Smooth muscle cell (in vitro differentiated cells): ENCODE data around the gene RNU6-8. TPM values are rescaled to one million over a fixed set of nuclear protein-coding genes. Genes with fewer than 3 reads are reported as not detected.

Source experiments
- DNase-seq: peaks from one replicate; lab custom pipeline; 2025; ENCODE audit not compliant: unreplicated experiment; lab: John Stamatoyannopoulos, UW
- H2AFZ ChIP-seq: fragments of 200-600 bp; sonication (generic); 2 replicates; pipeline ENCODE4 v1.6.0; 2016; ENCODE audit warnings: antibody characterized with exemption, low read depth, mild to moderate bottlenecking
- H3F3A ChIP-seq: fragments of 200-600 bp; sonication (generic); 2 replicates; pipeline ENCODE4 v1.6.0; 2017; ENCODE audit warnings: antibody characterized with exemption, low read depth
- H3K27ac ChIP-seq: fragments of 200-600 bp; sonication (generic); 2 replicates; pipeline ENCODE4 v1.5.1; 2016; ENCODE audit warnings: low read depth, mild to moderate bottlenecking
- H3K27me3 ChIP-seq: fragments of 200-600 bp; sonication (generic); 2 replicates; pipeline ENCODE4 v1.6.1; 2016; ENCODE audit warnings: low read depth, mild to moderate bottlenecking
- H3K36me3 ChIP-seq: fragments of 200-600 bp; sonication (generic); 2 replicates; pipeline ENCODE4 v1.5.1; 2016; ENCODE audit warnings: low read depth
- H3K4me1 ChIP-seq: fragments of 200-600 bp; sonication (generic); 2 replicates; pipeline ENCODE4 v1.5.1; 2016; ENCODE audit warnings: low read depth
- H3K4me2 ChIP-seq: fragments of 200-600 bp; sonication (generic); 2 replicates; pipeline ENCODE4 v1.6.0; 2016; ENCODE audit warnings: mild to moderate bottlenecking
- H3K4me3 ChIP-seq: fragments of 200-600 bp; sonication (generic); 2 replicates; pipeline ENCODE4 v1.5.1; 2016; ENCODE audit warnings: mild to moderate bottlenecking
- H3K79me2 ChIP-seq: fragments of 200-600 bp; sonication (generic); 2 replicates; pipeline ENCODE4 v1.6.0; 2016; ENCODE audit warnings: low read depth, mild to moderate bottlenecking
- H3K9ac ChIP-seq: fragments of 200-600 bp; sonication (generic); 2 replicates; pipeline ENCODE4 v1.6.0; 2016; ENCODE audit warnings: low read depth
- H3K9me3 ChIP-seq: fragments of 200-600 bp; sonication (generic); replicated peaks from 2 replicates; pipeline ENCODE4 v1.5.1; 2016; ENCODE audit warnings: low read depth
- H4K20me1 ChIP-seq: fragments of 200-600 bp; sonication (generic); 2 replicates; pipeline ENCODE4 v1.6.0; 2016; ENCODE audit warnings: low read depth
- WGBS: methylation state at CpG from one replicate; pipeline ENCODE4 v1.1.7; 2016; ENCODE audit warnings: low lambda C conversion rate; 5-methylcytosine and 5-hydroxymethylcytosine counted together
- polyA plus RNA-seq: library from polyadenylated mRNA; unstranded; fragments of >200 nt; fragmentation: Nextera tagmentation; extraction: Ambion mirVana; gene quantifications from 2 replicates; pipeline ENCODE4 v1.2.1, GENCODE V29; 2016
- total RNA-seq: library from RNA; depleted of rRNA; stranded (reverse); fragments of >200 nt; gene quantifications from 2 replicates; pipeline ENCODE4 v1.2.3, GENCODE V29; 2014
- TF ChIP-seq, protein P1 (sequence below): fragments of 200-600 bp; sonication (generic); IDR thresholded peaks from 2 replicates; pipeline ENCODE4 v1.5.1; 2017; ENCODE audit warnings: borderline replicate concordance, mild to moderate bottlenecking, antibody characterized with exemption; ENCODE audit not compliant: insufficient read depth, poor library complexity, severe bottlenecking

The RNU6-8 gene
- total and polyA plus RNA-seq, 2 experiments from 2014 or later = not detected

DNA sequence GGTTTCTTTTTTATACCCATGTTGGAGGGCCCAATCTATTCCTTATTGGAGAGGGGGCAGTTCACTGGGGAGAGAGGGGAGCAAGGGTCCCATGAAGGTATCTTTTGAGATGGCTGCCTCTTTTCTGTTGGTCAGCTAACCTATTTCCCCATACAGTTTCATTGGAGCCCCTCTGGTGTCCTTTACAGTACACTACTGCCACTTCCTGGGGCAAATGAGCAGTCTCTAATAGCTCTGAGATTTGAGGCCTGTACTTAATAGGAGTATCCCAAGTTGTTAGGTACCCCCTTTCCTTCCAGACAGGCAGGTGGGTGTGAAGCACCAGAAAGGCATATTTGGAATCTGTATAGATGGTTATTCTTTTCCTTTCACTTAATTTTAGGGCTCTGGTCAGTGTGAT is 41.3 kb upstream of the RNU6-8 start:
- H4K20me1 ChIP-seq = no peaks in the 10 kb centered on the region
- no peak overlapping the region for H3K9ac ChIP-seq
- no peaks in the 10 kb centered on the region for H3K9me3 ChIP-seq
- DNase-seq = no peak
- H2AFZ ChIP-seq = no peak overlapping the region
- H3K79me2 ChIP-seq = no peaks in the 10 kb centered on the region
- no peaks in the 10 kb centered on the region for H3K36me3 ChIP-seq
- no peaks in the 10 kb centered on the region for H3F3A ChIP-seq
- no peak overlapping the region for H3K4me2 ChIP-seq
- no peak overlapping the region for H3K27ac ChIP-seq
- TF ChIP-seq, protein P1, sequence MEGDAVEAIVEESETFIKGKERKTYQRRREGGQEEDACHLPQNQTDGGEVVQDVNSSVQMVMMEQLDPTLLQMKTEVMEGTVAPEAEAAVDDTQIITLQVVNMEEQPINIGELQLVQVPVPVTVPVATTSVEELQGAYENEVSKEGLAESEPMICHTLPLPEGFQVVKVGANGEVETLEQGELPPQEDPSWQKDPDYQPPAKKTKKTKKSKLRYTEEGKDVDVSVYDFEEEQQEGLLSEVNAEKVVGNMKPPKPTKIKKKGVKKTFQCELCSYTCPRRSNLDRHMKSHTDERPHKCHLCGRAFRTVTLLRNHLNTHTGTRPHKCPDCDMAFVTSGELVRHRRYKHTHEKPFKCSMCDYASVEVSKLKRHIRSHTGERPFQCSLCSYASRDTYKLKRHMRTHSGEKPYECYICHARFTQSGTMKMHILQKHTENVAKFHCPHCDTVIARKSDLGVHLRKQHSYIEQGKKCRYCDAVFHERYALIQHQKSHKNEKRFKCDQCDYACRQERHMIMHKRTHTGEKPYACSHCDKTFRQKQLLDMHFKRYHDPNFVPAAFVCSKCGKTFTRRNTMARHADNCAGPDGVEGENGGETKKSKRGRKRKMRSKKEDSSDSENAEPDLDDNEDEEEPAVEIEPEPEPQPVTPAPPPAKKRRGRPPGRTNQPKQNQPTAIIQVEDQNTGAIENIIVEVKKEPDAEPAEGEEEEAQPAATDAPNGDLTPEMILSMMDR = peak; percentile 9
- no peaks in the 10 kb centered on the region for H3K27me3 ChIP-seq
- H3K4me1 ChIP-seq = no peaks in the 10 kb centered on the region
- H3K4me3 ChIP-seq = no peak overlapping the region

DNA sequence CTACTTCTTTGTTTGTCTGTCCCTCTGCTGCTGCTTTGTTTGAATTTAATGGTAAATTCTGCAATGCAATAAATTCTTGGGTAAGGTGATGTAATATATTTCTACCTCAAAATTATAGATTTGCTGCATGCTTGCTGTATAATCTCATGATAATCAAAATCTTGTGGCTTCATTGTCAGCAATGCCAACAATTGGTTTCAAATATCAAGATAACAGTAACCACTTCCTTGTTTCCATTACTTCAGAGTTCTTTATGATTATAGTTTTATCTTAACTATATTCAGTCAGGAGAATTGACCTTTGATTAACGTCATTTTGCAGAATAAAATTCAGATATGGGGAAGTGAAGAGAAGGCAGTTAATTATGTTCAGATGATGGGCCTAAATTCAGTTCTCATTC is 30.2 kb upstream of the RNU6-8 start:
- Histone ChIP-seq H3F3A (no peaks in the 10 kb centered on the region), H3K9me3 (no peaks in the 10 kb centered on the region), H3K27ac (no peak overlapping the region), H3K4me2 (no peak overlapping the region), H3K4me1 (no peaks in the 10 kb centered on the region), H3K36me3 (no peaks in the 10 kb centered on the region), H2AFZ (no peak overlapping the region), H4K20me1 (no peaks in the 10 kb centered on the region), H3K4me3 (no peak overlapping the region), H3K79me2 (no peaks in the 10 kb centered on the region), H3K9ac (no peak overlapping the region), H3K27me3 (no peaks in the 10 kb centered on the region)
- WGBS = 95% methylated on average over 1 of the region's 1 CpG
- DNase-seq = no peak
- TF ChIP-seq, protein P1 = no peak

DNA sequence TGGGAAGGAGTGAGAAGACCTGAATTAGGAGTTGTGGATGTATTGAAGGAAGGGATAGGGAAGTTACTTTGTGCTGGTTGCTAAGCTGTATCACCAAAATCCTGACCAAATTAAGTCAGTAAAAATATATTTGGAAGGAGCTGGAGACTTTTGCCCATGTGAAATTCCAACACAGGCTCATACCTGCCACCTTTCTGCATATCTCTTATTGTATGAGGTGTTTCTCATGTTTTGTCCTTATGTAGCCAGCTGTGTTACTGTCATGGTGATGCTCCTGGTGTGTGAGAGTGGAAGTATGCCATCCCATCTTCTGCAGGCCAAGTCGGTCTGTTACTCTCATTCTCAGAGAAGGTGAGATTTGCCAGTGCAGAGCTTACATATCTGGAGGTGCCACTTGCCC is 29.4 kb upstream of the RNU6-8 start:
- no peak overlapping the region for H3K4me3 ChIP-seq
- DNase-seq = no peak
- TF ChIP-seq, protein P1 = no peak
- WGBS = 91% methylated on average over 1 of the region's 1 CpG
- H3K4me1 ChIP-seq = no peaks in the 10 kb centered on the region
- H3K36me3 ChIP-seq = no peaks in the 10 kb centered on the region
- H3K27me3 ChIP-seq = no peaks in the 10 kb centered on the region
- H3K27ac ChIP-seq = no peak overlapping the region
- H3K9me3 ChIP-seq = no peaks in the 10 kb centered on the region
- H4K20me1 ChIP-seq = no peaks in the 10 kb centered on the region
- no peak overlapping the region for H3K9ac ChIP-seq
- no peak overlapping the region for H2AFZ ChIP-seq
- H3K4me2 ChIP-seq = no peak overlapping the region
- H3K79me2 ChIP-seq = no peaks in the 10 kb centered on the region
- no peaks in the 10 kb centered on the region for H3F3A ChIP-seq

DNA sequence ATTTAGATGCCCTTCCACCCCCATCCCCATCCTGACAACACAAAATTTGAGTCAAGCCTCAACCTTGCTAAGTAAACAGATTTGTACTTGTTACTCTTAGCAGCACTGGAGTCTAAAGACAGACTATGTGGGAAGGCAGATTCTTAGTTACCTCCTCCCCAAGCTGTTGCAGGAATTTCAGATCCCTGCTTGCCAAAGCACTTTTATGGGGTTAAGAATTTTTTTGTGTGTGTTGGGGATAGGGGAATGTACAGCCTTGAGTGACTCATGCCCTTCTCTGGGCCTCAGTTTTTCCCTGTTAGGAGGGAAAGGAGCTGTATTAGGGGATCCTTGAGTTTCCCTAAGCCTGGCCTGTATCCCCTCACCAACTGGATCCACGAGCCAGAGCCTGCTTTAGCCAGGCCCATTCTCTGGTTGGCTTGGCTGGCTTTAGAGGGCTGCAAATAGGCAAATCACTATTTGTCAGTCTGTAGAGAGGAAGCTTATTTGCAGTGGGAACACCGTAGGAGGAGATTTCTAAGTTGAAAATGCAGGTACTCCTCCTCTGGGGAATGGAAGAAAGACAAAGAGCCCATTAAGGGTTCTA is 27.7 kb upstream of the RNU6-8 start:
- Histone ChIP-seq H3K4me2 (peak overlapping the region; percentile 52), H3K4me3 (no peak overlapping the region), H4K20me1 (no peaks in the 10 kb centered on the region), H3K27me3 (no peaks in the 10 kb centered on the region), H3F3A (peaks cover 2% of the 10 kb centered on the region), H3K9me3 (no peaks in the 10 kb centered on the region), H3K9ac (no peak overlapping the region), H3K36me3 (no peaks in the 10 kb centered on the region), H3K27ac (peak overlapping the region; percentile 74), H3K79me2 (no peaks in the 10 kb centered on the region), H3K4me1 (peaks cover 3% of the 10 kb centered on the region), H2AFZ (peak overlapping the region; percentile 57)
- DNase-seq = no peak
- 49% methylated on average over 2 of the region's 2 CpGs for WGBS
- TF ChIP-seq, protein P1 = no peak
